GM19240 (cell line): ENCODE results near the gene PHLDB3.

Source experiments
- DNase-seq: peaks from one replicate; pipeline ENCODE4 v3.0.0; 2011; ENCODE audit warnings: low spot score; ENCODE audit not compliant: insufficient read length

Gene PHLDB3

DNA sequence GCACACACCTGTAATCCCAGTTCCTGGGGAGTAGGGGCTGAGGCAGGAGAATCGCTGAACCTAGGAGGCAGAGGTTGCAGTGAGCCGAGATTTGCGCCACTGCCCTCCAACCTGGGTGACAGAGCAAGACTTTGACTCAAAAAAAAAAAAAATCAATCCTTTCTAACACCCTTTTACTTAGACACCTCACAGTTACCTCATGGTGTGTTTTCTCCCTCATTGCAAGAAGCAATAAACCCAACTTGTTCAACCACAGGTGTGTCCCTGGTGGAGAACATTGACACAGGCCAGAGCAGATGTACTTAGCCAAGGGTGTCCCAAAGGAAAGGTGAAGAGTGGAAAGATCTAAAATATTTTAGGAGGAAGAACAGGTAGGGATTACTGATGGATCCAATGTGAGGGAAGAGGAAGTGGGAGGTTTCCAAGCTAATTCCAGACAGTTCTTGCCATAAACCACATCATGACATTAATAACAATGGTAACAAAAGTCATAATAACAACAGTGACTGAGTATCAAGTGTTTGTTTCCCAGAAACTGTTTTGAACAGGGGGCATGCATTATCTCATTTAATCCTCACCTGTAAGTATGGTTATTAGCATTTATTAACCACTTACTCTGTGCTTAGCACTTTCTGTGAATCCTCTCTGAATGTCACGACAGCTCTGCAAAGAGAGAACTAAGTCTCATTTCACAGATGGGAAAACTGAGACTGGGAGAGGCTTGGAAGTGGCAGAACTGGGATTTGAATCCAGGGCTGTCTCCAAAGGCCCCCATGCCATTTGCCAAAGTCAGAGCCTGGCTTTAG, 36.0 kb downstream of the PHLDB3 start:
- DNase-seq, result no peak

DNA sequence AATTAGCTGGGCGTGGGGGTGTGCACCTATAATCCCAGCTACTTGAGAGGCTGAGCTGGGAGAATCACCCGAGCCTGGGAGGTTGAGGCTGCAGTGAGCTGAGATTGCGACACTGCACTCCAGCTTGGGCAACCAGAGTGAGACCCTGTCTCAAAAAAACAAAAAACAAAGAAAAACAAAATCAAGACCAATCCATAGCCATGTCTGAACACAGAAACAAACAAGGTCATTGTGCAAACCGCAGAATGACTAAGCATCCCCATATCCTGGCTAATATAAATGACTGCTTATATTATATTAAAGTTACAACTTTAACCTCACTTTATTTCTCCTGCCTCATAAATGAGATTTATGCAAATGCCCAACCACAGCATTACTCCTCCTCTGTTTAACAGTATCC, 36.8 kb downstream of the PHLDB3 start:
- no peak for DNase-seq

DNA sequence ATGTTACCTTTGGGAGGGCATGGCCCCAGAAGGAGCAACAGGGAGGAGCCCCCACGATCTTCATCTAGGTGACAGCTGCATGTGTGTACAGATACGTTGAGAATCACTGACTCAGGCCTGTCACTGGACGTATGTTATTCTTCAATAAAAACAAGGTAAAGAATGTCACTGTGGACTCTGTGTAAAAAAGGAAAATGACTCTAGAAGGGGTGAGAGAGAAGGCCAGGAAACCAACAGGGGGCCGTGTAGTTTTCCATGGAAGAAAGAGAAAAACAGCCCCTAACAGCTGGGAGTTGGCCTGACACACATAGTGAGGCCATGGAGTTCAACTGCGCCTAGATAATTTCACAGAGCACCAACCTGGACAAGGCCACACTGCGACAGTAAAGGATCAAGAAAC, 37.3 kb downstream of the PHLDB3 start:
- DNase-seq, result no peak

DNA sequence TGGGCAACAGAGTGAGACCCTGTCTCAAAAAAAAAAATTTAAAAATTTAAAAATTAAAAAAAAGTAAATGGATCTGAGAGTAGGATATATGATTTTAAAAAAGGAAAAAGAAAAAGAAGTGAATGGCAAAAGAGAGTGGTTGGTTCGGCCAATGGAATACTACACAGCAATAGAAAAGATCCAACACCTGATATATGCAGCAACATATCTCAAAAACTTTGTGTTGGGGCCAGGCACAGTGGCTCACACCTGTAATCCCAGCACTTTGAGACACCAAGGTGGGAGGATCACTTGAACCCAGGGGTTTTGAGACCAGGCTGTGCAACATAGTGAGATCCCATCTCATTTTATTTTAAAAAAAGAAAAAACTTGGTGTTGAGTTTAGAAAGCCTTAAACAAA, 37.8 kb downstream of the PHLDB3 start:
- no peak for DNase-seq

DNA sequence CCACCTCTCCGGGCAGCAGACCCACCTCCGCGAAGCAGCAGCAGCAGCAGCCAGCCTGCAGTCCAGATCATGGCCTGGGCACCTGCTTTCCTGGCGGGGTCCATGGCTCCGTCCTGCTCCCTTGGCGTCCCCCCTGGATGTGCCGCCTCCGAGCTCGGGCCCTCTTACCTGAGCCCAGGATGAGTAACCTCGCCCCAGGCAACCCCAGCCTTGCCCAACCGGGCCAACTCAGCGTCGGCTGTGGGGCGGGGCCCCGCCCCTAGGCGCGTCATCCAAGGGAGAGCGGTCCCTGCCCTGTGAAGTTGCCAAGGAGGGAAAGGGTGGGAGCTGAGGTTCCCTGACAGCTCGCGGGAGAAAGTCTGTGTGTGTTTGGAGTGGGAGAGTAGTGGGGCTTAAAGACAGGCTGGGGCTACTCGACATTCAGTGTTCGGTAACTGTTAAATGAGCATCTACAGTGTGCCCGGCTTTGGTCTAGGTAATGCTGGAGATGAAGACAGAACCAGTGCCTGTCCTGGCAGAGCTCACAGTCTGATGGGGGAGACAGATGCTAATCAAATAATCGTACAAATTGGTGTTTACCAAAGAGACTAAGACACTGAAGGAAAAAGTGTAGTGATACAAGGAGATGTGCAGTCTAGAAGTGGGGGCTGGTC, 39.0 kb downstream of the PHLDB3 start, which contains the start of gene LYPD3:
Gene LYPD3, minus strand, starts transcription at position 141 of the 653 bp plus-strand sequence. Its CDS starts 37 bp downstream, at position 104.
- DNase-seq, result no peak

DNA sequence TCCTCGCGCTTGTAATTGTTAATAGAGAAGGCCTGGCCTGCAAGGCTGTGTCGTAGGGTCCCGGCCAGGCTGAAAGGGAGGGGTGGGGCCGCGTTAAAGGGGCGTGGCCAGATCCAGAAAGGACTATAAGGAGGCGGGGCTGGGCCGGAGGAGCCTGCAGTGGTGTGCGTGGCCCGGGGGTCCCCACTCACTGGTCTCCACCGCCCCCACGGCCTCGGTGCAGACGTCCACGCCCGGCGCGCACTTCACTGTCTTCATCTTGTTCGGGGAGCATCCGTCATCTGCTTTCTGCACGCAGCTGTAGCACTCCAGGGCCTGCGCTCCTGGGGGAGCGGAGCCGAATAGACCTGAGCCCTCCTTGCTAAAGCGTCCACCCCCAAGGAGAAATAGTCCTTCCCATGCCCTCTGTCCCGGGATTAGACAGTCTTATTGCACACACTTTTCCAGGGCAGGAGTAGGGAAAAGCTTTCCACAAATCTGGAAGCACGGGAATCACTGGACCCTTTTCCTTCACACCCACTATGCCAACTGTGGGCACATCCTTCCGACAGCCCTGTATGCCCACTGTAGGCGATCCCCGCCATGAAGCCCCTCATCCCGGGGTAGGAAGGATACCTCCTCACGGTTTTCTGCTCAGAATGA, 40.3 kb downstream of the PHLDB3 start:
- DNase-seq, result peak; percentile 27

DNA sequence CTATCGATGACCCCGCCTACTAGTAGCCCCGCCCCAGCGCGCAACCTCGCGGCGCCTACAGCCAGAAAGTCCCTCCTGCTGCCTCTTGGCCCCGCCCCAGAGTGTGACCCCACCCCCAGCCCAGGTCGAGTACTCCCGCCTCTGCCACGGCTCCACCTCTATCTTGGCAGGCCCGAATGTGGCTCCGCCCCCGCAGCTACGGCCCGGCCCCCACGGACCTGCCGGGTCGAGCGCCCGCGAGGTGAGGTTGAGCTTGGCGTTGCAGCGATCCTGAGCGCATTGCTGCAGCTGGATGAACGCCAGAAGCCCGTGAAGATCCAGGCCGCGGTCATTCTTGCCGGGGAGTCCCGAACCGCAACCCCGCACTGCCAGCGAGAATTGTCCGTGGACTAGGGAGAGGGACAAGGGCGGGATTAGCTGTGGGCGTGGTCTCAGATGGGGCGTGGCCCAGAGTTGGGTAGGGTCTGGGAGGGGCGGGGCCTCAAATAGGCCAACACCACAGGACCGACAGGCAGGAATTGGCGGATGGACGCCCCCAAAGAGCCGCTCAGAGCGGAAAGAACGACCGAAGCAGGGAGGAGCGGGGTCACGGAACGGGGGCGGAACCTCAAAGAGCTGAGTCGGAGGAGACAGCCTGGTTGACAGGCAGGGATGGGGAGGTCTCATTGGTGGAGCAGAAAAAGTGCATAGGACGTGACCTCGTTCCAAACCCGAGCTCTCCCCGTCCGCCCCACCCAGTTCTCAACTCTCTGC, 41.0 kb downstream of the PHLDB3 start:
- peak; percentile 90 for DNase-seq

DNA sequence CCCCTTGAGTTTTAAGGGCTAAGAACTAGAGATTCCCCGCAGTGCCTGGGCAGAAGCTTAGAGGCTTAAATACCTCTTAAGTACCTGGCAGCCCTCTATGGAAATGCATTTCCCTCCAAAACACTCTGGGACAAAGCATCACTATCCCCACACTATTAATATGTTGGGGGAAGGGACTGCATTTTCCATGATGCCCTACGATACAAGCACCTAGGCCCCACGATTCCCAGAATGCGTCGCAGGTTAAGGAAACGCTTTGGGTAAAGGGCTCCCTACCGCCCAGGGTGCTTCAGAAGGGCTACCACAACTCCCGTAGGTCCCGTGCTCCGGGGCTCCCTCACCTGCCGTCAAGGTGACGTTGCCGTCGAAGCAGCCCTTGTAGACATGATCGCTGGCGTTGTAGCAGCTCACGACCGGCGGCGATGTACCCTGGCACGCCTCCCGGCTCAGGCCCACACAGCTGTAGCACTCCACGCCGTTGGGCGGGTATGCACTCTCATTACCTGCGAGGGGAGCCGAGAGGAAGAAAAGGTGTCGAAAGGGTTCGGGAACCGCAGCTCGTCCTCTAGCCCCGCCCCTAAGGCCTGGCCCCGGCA, 41.7 kb downstream of the PHLDB3 start:
- no peak for DNase-seq

DNA sequence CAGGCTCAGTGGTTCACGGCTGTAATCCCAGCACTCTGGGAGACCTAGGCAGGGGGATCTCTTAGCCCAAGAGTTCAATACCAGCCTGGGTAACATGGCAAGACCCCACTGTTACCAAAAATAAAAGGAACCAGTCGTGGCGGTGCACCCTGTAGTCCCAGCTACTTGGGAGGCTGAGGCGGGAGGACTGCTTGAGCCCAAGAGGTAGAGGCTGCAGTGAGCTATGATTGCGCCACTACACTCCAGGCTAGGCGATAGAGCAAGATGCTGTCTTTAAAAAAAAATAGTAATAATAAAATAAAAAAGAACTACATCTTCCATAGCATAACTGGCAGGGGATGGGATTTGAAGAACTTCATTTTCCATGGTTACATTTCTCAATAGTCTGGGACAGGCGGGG, 42.2 kb downstream of the PHLDB3 start:
- DNase-seq, result no peak

DNA sequence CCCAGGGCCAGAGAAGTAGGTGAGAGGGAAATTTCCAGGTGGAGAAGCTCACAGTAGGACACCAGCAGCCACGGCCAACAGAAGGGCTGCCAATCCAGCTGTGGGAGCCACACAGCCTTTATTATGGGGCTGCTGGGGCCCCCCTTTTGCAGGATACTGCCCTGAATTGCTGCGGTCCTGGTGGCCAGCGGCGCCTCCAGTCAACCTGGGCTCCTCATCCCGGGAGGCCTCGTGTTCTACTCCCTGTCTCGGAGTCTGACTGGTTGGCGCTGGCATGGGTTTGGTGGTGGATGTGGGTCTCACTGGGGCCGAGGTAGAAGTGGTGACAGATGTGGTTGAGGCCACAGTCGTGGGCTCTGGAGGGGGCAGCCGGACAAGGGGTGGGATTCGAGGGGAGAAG, 43.2 kb downstream of the PHLDB3 start:
- no peak for DNase-seq

DNA sequence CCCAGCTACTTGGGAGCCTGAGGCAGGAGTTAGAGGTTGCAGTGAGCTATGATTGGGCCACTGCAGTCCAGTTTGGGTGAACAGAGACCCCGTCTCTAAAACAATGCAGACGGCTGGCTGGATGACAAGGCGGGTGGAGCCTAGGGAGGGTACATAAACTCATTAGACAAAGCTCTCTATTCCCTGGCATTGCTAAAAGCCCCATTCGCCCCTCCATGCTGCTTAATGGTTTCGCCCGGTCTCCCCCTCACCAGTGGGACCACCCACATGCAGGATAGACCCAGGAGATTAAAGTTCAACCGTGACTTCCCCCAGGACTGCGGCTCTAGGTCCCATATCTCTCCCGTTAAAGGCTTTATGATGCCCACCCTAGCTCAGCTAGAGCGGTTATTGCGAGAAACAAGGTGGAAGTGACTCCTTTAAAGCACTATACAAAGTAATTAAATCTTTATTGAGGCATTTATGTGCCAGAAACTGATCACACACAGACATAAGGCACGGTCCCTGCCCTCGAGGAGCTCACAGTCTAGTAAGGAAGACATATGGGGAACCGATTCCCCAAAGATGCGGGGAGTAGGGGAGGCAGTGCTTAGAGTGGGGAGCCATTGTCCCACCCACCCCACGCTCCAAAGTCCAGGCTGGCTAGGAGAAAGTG, 44.1 kb downstream of the PHLDB3 start:
- no peak for DNase-seq

DNA sequence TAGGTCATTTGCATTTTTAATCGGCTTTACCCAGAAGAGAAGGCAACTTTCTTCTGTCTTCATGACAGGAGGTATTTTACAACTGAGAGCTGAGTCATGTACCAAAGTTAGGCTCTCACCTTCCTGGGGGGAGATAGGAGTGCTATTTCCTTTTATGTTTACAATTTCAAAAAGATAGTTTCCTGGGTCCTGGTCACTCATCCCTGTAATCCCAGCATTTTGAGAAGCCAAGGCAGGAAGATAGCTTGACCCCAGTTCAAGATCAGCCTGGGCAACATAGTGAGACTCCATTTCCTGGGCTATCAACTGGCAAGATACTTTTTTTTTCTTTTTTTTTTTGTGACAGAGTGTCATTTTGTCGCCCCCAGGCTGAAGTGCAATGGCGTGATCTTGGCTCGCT, 46.7 kb downstream of the PHLDB3 start:
- no peak for DNase-seq

DNA sequence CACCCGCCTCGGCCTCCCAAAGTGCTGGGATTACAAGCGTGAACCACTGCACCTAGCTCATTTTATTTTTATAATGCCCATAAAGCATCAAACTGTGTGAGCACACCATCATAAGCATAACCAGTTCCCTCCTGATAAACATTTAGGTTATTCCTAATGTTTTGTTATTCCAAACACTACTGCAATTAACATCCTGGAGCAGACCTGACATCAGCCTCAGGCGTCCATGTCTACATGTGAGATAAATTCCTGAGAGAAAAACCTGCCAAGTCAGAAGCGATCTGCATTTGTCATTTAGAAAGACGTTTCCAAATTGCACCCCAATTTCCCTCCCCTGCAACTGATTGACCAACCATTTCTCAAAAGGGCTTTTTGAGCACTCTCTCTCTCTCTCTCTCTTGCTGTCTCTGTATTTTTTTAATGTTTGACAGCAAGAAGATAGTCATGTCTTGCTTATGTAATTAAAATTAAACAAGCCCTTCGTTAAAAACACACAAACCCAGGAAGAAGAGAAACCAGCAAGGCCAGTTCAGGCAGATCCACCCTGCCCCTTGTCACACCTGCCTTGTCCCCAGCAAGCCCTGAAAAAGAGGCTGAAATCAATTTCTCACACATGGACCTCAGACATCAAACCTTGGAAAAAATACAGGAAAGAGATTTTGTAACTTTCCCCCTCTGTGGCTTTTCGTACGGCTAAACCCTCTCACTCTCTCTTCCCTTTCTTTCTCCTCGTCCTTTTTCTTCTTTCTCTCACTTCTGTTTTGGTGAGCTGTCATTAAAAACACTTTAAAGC, 49.0 kb downstream of the PHLDB3 start:
- DNase-seq, result no peak

DNA sequence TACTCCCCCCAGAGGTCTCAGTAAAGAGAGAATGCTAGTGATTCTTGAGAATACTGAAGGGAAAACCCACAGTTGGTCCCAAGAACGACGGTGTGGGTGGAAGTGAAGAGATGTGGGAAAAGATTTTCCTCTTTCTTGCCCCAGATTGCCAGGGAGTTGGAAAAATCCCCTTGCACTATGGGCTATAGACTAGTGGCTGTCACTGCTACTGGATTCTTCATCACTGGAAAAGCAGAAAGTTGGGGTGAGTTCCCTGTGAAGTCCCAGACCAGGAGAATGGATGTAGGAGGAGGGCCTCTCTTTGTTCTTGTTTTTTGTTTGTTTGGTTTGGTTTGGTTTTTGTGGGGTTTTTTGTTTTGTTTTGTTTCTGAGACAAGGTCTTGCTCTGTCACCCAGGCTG, 50.5 kb downstream of the PHLDB3 start:
- DNase-seq, result no peak

DNA sequence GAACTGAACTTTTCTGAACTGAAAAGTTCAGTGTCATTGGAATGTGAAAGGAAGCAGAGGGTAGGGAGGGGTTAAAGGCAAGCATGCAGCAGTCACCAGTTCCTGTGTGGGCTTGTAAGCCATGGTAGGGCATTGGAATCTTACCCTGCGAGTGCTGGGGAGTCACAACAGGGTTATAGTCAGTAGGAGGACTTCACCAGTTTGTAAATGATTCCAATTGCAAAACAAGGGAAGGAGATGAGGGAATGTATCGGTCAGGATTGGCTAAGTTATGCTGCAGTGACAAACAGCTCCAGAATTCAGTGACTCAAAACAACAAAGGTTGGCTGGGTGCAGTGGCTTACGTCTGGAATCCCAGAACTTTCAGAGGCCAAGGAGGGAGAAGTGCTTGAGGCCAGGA, 52.0 kb downstream of the PHLDB3 start:
- DNase-seq, result no peak

DNA sequence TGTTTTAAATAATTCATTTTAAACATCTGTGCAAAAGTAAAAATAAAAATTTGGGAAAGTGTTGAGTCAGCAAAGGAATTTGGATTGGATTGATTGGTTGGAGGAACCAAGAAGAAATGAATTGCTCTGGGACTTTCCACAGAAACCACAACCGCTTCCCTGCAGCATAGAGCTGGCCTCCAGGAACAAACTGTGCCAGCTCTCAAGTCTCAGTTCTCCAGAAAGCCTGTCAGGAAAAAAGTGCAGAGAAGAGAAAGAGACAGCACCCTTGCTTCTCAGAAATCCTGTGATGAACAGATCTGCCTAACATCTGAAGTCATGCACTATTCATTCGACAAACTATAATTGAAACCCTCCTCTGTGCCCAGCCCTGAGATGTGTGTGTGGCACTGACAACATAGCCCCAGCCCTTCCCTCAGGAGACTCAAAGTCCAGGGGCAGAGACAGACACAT, 54.0 kb downstream of the PHLDB3 start:
- DNase-seq, result no peak

DNA sequence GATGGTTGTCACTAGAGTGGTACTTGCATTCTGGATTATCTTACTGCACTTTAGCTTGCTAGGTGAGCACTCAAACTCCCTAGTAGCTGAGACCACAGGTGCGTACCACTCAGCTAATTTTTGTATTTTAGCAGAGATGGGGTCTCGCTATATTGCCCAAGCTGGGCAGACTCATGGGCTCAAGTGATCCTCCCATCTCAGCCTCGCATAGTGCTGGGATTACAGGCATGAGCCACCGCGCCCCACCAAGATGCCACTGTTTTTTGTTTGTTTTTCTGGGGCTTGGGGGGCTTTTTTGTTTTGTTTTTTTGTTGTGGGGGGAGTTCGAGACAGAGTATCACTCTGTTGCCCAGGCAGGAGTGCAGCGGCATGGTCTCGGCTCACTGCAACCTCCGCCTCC, 56.9 kb downstream of the PHLDB3 start:
- DNase-seq, result no peak

DNA sequence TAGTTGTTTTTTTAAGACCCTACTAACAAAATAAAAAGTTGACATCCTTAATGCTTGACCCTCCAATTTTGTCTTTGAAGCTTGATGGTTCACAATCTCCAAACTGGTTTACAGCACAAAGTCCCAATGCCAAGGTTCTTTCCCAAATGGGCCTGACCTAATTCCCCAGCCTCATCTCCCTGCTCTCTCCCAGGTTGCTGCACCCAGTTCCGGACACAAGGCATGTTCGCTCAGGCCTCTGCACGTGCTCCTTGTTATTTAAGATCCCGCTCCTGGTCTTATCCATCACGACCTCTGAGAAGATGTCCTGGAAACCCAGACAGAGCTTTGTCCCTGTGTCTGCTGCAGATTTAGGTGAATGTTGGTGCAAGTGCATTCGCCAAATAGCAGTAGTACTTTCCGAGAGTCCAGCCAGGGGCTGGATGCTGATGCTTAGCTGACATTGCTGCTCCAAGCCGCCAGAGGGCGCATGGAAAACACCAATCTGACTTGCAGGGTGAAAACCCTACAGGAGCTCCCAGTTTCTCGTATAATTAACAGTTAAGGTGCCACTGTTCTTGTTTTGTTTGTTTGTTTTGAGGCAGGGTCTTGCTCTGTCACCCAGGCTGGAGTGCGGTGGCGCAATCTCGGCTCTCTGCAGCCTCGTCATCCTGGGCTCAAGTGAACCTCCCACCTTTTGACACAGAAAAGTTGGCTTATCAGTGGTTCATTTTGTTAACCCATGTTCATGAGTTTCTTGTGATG, 57.6 kb downstream of the PHLDB3 start:
- DNase-seq, result peak; percentile 62

DNA sequence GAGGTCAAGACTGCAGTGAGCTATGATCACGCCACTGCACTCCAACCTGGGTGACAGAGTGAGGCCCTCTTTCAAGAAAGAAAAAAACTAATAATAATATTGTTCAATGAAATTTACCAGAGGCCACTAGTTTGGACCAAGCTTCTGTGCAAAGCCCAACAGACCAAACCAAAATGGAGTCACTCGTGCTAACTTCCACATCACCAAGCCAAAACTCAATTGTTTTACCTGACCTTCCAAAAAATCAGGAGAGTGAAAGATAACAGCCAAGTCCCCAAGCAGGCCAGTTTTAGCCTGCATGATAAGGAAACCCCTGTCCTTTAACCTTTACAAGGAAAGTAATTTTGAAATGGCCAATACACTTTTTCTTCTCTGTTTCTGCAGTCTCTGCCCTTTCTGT, 59.1 kb downstream of the PHLDB3 start:
- no peak for DNase-seq
